Measurements from ENCODE around the gene SLC9C1. TPM values are rescaled to one million over a fixed set of nuclear protein-coding genes. Genes with fewer than 3 reads are reported as not detected.

The SLC9C1 gene
- total RNA-seq, 1 donor from 2014 or later = 0.42 TPM

- Mint-ChIP-seq H3K27me3 (ENCODE audit: low read depth) (no peaks in the 10 kb centered on the region), H3K4me3 (no peak overlapping the region), H3K9me3 (peaks cover 27% of the 10 kb centered on the region), H3K36me3 (ENCODE audit: low read depth) (peaks cover 16% of the 10 kb centered on the region), H3K4me1 (no peaks in the 10 kb centered on the region), H3K27ac (ENCODE audit: unreplicated experiment) (no peak overlapping the region)
- no peak for DNase-seq (ENCODE audit: low read depth, low spot score)
- no peak for TF ChIP-seq CTCF (conservative IDR thresholded peaks at IDR 0.05)
Observed at GRCh38 chr3:112253301-112253971, 40.6 kb downstream of the SLC9C1 start.

- Mint-ChIP-seq H3K27me3 (ENCODE audit: low read depth) (no peaks in the 10 kb centered on the region), H3K4me1 (no peaks in the 10 kb centered on the region), H3K27ac (ENCODE audit: unreplicated experiment) (no peak overlapping the region), H3K9me3 (peaks cover 4% of the 10 kb centered on the region), H3K4me3 (no peak overlapping the region), H3K36me3 (ENCODE audit: low read depth) (no peaks in the 10 kb centered on the region)
- no peak for DNase-seq (ENCODE audit: low read depth, low spot score)
- no peak for TF ChIP-seq CTCF (conservative IDR thresholded peaks at IDR 0.05)
Observed at GRCh38 chr3:112247900-112248299, 46.1 kb downstream of the SLC9C1 start.

GRCh38 chr3:112247350-112247749, 46.7 kb downstream of the SLC9C1 start:
- Mint-ChIP-seq H3K9me3 (peaks cover 4% of the 10 kb centered on the region), H3K27me3 (ENCODE audit: low read depth) (no peaks in the 10 kb centered on the region), H3K4me3 (no peak overlapping the region), H3K4me1 (no peaks in the 10 kb centered on the region), H3K27ac (ENCODE audit: unreplicated experiment) (no peak overlapping the region), H3K36me3 (ENCODE audit: low read depth) (no peaks in the 10 kb centered on the region)
- DNase-seq (ENCODE audit: low read depth, low spot score) = no peak
- no peak for TF ChIP-seq CTCF (conservative IDR thresholded peaks at IDR 0.05)

- Mint-ChIP-seq H3K4me3 (no peak overlapping the region), H3K4me1 (no peaks in the 10 kb centered on the region), H3K9me3 (peaks cover 8% of the 10 kb centered on the region), H3K27me3 (ENCODE audit: low read depth) (no peaks in the 10 kb centered on the region), H3K27ac (ENCODE audit: unreplicated experiment) (no peak overlapping the region), H3K36me3 (ENCODE audit: low read depth) (peaks cover 14% of the 10 kb centered on the region)
- no peak for DNase-seq (ENCODE audit: low read depth, low spot score)
- no peak for TF ChIP-seq CTCF (conservative IDR thresholded peaks at IDR 0.05)
Observed at GRCh38 chr3:112233083-112233482, 60.9 kb downstream of the SLC9C1 start.

GRCh38 chr3:112231727-112232126, 62.3 kb downstream of the SLC9C1 start:
- H3K27ac Mint-ChIP-seq (ENCODE audit: unreplicated experiment) = no peak overlapping the region
- H3K4me3 Mint-ChIP-seq = no peak overlapping the region
- H3K36me3 Mint-ChIP-seq (ENCODE audit: low read depth) = peaks cover 7% of the 10 kb centered on the region
- TF ChIP-seq CTCF (conservative IDR thresholded peaks at IDR 0.05) = no peak
- DNase-seq (ENCODE audit: low read depth, low spot score) = no peak
- peaks cover 4% of the 10 kb centered on the region for H3K9me3 Mint-ChIP-seq
- no peaks in the 10 kb centered on the region for H3K4me1 Mint-ChIP-seq
- no peaks in the 10 kb centered on the region for H3K27me3 Mint-ChIP-seq (ENCODE audit: low read depth)

Data from neural crest cell (in vitro differentiated cells).